Measurements from ENCODE around the gene ISL2. TPM values are rescaled to one million over a fixed set of nuclear protein-coding genes. Genes with fewer than 3 reads are reported as not detected.

The ISL2 gene
- total and polyA plus RNA-seq, 2 of the 13 experiments (the other 11 are each of a cell fraction or from before 2014, with no cell fraction given): 4.3 to 5.1 TPM

DNA sequence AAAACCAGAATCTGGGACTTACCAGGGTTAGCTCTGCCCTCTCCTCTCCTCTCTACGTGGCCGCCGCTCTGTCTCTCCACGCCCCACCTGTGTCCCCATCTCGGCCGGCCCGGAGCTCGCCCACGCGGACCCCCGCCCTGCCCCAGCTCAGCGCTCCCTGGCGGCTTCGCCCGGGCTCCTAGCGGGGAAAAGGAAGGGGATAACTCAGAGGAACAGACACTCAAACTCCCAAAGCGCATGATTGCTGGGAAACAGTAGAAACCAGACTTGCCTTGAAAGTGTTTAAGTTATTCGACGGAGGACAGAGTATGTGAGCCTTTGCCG lies 5.4 kb downstream of the ISL2 start:
- Histone ChIP-seq H4K20me1 (ENCODE audit: insufficient read depth, low read length) (peaks cover 8% of the 10 kb centered on the region; the same call in 1 of the 2 replicates), H3K4me1 (ENCODE audit: insufficient read depth, low read length) (peaks cover 27% of the 10 kb centered on the region), H3K9me3 (ENCODE audit: low read length) (no peaks in the 10 kb centered on the region), H3K36me3 (replicated peaks in 1 of 2; ENCODE audit: control insufficient read depth in 1 of 2, insufficient read depth in 2 of 2, low read length in 2 of 2) (peaks cover 6 to 24% of the 10 kb centered on the region in 2 experiments; a peak in 4 of 5 replicates), H3K27ac (ENCODE audit: extremely low read length, insufficient read depth, low read length) (no peak overlapping the region), H3K27me3 (ENCODE audit: control insufficient read depth in 1 of 2, insufficient read depth in 2 of 2, low read length in 2 of 2) (no peaks in the 10 kb centered on the region), H2AFZ (ENCODE audit: low read length) (no peak overlapping the region), H3K4me2 (ENCODE audit: low read depth, low read length) (no peak overlapping the region), H3K4me3 (replicated peaks in 1 of 3; ENCODE audit: insufficient read depth in 1 of 3, low read depth in 2 of 3, low read length in 3 of 3) (no peak overlapping the region), H3K79me2 (ENCODE audit: insufficient read depth, low read length) (peaks cover 27% of the 10 kb centered on the region), H3K9ac (ENCODE audit: insufficient read depth, low read depth, low read length) (no peak overlapping the region)
- FAIRE-seq: no peak
- intact Hi-C loops (cut with micrococcal nuclease; ENCODE audit: unreplicated experiment) (no loop called here), in situ Hi-C loops (cut with HindIII; ENCODE audit: extremely low pct_ligation_motif_present, low pct_unique_long_range_greater_than_20kb) (no loop called here)
- WGBS (ENCODE audit: low lambda C conversion rate): 98% methylated on average over 20 of the region's 20 CpGs
- ATAC-seq: no peak
- DNase-seq (ENCODE audit: low spot score): no peak
- ChIA-PET POLR2A (no interaction called here), CTCF (ENCODE audit: low intra/inter-chr PET ratio, low total read pairs) (no interaction called here)
- BruUV-seq (replicated peaks): no TSS peak
- TF ChIP-seq MAZ (IDR thresholded peaks at IDR 0.05; ENCODE audit: borderline replicate concordance, low read depth, low read length) (no peak), MAZ (CRISPR knock-in tag; IDR thresholded peaks at IDR 0.05; ENCODE audit: low read depth) (no peak), ZNF292 (CRISPR knock-in tag; IDR thresholded peaks at IDR 0.05; ENCODE audit: borderline replicate concordance, low read depth) (no peak), ZNF24 (IDR thresholded peaks at IDR 0.05) (no peak), SIX1 (CRISPR knock-in tag; IDR thresholded peaks at IDR 0.05; ENCODE audit: borderline replicate concordance) (no peak), MED13 (CRISPR knock-in tag; IDR thresholded peaks at IDR 0.05) (no peak), NFIC (IDR thresholded peaks at IDR 0.05; ENCODE audit: low read length) (no peak), ZSCAN9 (CRISPR knock-in tag; IDR thresholded peaks at IDR 0.05; ENCODE audit: borderline replicate concordance) (no peak), ZNF552 (CRISPR knock-in tag; IDR thresholded peaks at IDR 0.05; ENCODE audit: borderline replicate concordance) (no peak), MYNN (CRISPR knock-in tag; IDR thresholded peaks at IDR 0.05; ENCODE audit: low read depth) (no peak), HOXA7 (CRISPR knock-in tag; IDR thresholded peaks at IDR 0.05) (no peak), ZMYM2 (CRISPR knock-in tag; IDR thresholded peaks at IDR 0.05) (no peak), MIER3 (CRISPR knock-in tag; IDR thresholded peaks at IDR 0.05; ENCODE audit: borderline replicate concordance) (no peak), PHB2 (IDR thresholded peaks at IDR 0.05; ENCODE audit: partially characterized antibody) (no peak), PAWR (CRISPR knock-in tag; IDR thresholded peaks at IDR 0.05; ENCODE audit: borderline replicate concordance) (no peak), ZEB1 (IDR thresholded peaks at IDR 0.05; ENCODE audit: insufficient replicate concordance, low read depth) (no peak)
- TF ChIP-seq, protein P1, sequence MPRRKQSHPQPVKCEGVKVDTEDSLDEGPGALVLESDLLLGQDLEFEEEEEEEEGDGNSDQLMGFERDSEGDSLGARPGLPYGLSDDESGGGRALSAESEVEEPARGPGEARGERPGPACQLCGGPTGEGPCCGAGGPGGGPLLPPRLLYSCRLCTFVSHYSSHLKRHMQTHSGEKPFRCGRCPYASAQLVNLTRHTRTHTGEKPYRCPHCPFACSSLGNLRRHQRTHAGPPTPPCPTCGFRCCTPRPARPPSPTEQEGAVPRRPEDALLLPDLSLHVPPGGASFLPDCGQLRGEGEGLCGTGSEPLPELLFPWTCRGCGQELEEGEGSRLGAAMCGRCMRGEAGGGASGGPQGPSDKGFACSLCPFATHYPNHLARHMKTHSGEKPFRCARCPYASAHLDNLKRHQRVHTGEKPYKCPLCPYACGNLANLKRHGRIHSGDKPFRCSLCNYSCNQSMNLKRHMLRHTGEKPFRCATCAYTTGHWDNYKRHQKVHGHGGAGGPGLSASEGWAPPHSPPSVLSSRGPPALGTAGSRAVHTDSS (CRISPR knock-in tag; conservative IDR thresholded peaks at IDR 0.05): no peak
- TF ChIP-seq, protein P2, sequence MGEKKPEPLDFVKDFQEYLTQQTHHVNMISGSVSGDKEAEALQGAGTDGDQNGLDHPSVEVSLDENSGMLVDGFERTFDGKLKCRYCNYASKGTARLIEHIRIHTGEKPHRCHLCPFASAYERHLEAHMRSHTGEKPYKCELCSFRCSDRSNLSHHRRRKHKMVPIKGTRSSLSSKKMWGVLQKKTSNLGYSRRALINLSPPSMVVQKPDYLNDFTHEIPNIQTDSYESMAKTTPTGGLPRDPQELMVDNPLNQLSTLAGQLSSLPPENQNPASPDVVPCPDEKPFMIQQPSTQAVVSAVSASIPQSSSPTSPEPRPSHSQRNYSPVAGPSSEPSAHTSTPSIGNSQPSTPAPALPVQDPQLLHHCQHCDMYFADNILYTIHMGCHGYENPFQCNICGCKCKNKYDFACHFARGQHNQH (CRISPR knock-in tag; IDR thresholded peaks at IDR 0.05): no peak
